GM12801 (cell line): ENCODE data around the gene JSRP1.

ENCODE experiments used
- CTCF ChIP-seq: IDR thresholded peaks from one replicate; pipeline ENCODE4 v1.5.1; 2011; ENCODE audit warnings: control low read depth; ENCODE audit not compliant: insufficient read length; ENCODE audit errors: extremely low read depth

The JSRP1 gene

GRCh38 chr19:2224754-2225349 lies 31.4 kb downstream of the JSRP1 start:
- no peak for TF ChIP-seq CTCF

- TF ChIP-seq CTCF, result no peak
These were observed 32.3 kb downstream of the JSRP1 start for GRCh38 chr19:2223959-2224358.

- TF ChIP-seq CTCF, result no peak
These were observed 32.8 kb downstream of the JSRP1 start for GRCh38 chr19:2223391-2223790.

- no peak for TF ChIP-seq CTCF
These were observed 34.3 kb downstream of the JSRP1 start for GRCh38 chr19:2221918-2222317.

GRCh38 chr19:2221250-2221831 lies 34.9 kb downstream of the JSRP1 start:
- no peak for TF ChIP-seq CTCF

- no peak for TF ChIP-seq CTCF
These were observed 36.5 kb downstream of the JSRP1 start for GRCh38 chr19:2219726-2220125.

GRCh38 chr19:2217591-2217990 lies 38.6 kb downstream of the JSRP1 start:
- no peak for TF ChIP-seq CTCF
